Right ventricle myocardium superior (tissue), 1 donor: Measurements from ENCODE around the gene WDR77. TPM values are rescaled to one million over a fixed set of nuclear protein-coding genes. Genes with fewer than 3 reads are reported as not detected.

ENCODE experiments used
- ATAC-seq: fragments of 200-7000 bp; cut with Tn5 transposase; one replicate; pipeline ENCODE4 v1.9.1; 2020; ENCODE audit warnings: mild to moderate bottlenecking; ENCODE audit not compliant: poor library complexity
- DNase-seq: peaks from one replicate; pipeline ENCODE4 v3.0.0-alpha.2; 2020
- intact Hi-C: fragments of 100-400 bp; cut with DNase I; formaldehyde crosslinking; loops from one replicate; pipeline ENCODE4 v1.11.2; 2022
- total RNA-seq: library from RNA; stranded (reverse); fragmentation: NEBNext Ultra II Directional; extraction: Animal tissue kit (Norgen Biotek cat#: 25700); gene quantifications from one replicate; pipeline ENCODE4 v1.2.1, GENCODE V29; 2021
- donor health status: DM: no; HTN: yes; CAD: no; lungs with severe emphysema.

WDR77 gene
- total RNA-seq, 1 donor from 2014 or later = 25.4 TPM

DNA sequence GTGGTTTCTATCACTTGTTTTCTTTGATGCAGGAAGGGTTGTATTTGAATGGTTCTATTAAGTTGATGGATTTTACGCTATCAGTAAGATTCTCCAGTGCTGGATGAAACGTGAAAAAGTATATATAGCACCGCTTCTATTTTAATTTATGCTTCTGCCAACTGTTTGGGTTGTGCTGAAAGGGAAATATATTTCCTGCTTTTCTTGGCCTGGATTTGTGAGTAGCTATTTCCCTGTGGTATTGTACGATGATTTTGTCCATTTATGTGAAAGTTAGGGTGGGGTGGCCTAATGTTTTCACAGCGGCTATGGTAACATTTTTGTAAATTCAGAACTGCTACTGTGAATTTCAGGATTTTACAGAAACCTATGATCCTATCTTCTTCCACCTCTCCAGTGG lies 25.1 kb upstream of the WDR77 start:
- ATAC-seq (peak; percentile 29), DNase-seq (no peak)
- intact Hi-C loops = no loop called here

DNA sequence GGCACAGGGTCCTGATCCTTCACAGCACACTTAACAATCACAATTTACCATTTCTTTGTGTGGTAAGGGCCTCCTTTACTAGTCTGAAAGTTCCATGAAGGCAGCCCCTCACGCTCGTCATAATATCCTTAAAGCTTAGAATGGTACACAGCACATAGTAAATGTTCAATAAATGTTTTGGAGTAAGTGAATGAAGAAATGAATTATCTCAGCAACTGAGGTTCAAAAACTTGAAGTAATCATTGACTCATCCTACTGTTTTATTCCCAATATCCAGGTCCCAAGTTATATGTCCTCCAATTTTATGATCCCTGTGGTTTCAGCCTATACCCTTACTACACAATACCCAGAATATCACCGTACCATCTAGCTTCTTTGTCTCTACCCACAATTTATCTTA lies 22.5 kb upstream of the WDR77 start:
- intact Hi-C loops = no loop called here
- no peak for ATAC-seq
- DNase-seq = no peak

- ATAC-seq = peak; percentile 51
- intact Hi-C loops = no loop called here
- DNase-seq = peak; percentile 48
These were observed 22.0 kb upstream of the WDR77 start for GRCh38 chr1:111471012-111471411.

GRCh38 chr1:111470596-111470995 lies 21.5 kb upstream of the WDR77 start:
- intact Hi-C loops = no loop called here
- DNase-seq = no peak
- no peak for ATAC-seq

DNA sequence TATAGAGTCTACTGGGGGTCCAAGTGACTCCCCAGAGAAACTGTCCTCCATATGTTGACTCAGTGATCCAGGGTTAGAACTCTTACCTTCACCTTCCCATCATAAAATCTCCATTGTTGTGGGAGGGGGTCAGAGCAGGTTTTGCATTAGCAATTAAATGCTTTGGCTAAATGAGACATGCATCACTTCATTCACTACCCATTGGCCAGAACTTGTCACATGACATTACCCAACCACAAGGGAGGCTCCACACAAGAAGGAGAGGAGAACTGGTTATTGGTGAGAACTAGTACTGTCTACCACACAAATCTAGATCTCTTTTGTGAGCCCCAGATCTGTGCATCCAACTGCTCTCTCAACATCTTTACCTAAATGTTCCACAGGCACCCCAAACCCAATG lies 20.5 kb upstream of the WDR77 start:
- ATAC-seq = no peak
- intact Hi-C loops = no loop called here
- no peak for DNase-seq

DNA sequence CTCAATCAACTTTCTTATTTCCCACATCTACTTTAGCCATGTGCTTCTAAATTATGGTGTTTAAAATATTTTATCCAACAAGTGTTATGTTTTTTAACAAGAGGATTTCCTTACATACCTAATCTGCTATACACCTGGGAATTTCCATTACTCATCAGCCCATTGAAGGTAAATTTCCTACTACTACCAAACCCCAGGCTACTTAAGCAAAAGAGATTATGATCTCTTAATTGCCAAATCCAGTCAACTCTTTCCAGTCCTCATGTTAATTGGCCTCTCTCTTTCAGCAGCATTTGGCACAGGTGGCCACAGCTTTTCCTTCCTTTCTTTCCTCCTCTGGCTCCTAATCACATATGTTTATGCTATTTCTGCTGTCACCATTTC lies 19.7 kb upstream of the WDR77 start:
- DNase-seq (no peak), ATAC-seq (no peak)
- intact Hi-C loops = no loop called here

GRCh38 chr1:111467865-111468716 lies 19.0 kb upstream of the WDR77 start:
- DNase-seq = no peak
- ATAC-seq = no peak
- intact Hi-C loops = no loop called here

DNA sequence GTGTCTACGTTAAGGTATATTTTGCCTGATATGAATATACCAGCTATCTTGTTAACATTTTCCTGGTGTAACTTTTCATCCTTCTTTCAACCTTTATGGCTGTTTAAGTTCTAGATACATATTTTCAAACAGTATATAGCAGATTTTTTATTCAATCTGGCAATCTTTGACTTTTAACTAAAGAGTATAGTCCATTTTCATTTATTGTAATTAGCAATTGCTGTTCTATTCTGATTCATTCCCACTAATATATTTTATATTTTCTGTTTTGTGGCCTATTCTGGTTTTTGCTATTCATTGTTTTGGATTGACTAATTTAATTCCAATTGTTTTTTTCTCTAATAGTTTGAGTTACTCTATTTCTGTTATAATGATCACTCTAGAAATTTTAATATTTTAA lies 17.4 kb upstream of the WDR77 start:
- intact Hi-C loops = no loop called here
- ATAC-seq = no peak
- no peak for DNase-seq

DNA sequence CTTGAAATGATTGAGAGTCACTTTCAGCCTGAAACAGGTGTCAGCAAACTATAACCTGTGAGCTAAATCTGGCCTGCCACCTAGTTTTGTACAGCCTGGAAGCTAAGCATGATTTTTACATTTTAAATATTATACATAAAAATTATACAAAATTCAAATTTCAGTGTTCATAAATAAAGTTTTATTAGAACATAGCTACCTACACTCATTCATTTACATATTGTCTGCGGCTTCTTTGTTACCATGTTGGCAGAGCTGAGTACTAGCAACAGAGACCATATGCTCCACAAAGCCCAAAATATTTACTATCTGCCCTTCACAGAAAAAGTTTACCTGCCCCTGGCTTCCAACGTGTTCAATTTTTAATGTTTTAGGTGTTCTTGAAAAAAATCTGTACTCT lies 16.7 kb upstream of the WDR77 start:
- ATAC-seq (no peak), DNase-seq (no peak)
- intact Hi-C loops = no loop called here

- DNase-seq (no peak), ATAC-seq (no peak)
- intact Hi-C loops = no loop called here
These were observed 14.1 kb upstream of the WDR77 start for GRCh38 chr1:111463029-111463683.

GRCh38 chr1:111462370-111463028 lies 13.4 kb upstream of the WDR77 start:
- intact Hi-C loops = no loop called here
- DNase-seq (no peak), ATAC-seq (no peak)

DNA sequence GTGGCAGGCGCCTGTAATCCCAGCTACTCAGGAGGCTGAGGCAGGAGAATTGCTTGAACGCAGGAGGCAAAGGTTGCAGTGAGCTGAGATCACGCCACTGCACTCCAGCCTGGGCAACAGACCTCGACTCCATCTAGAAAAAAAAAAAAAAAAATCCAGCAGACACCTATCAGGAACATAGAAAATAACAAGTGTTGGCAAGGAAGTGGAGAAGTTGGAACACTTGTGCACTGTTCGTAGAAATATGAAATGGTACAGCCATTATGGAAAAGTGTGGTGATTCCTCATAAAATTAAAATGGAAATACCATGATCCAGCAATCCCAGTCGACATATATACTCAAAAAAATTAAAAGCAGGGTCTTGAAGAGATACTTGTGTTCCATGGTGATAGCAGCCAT lies 12.7 kb upstream of the WDR77 start:
- no peak for ATAC-seq
- intact Hi-C loops = no loop called here
- DNase-seq = no peak

- no peak for DNase-seq
- ATAC-seq = no peak
These were observed 6.6 kb upstream of the WDR77 start for GRCh38 chr1:111455642-111456031.

GRCh38 chr1:111454859-111455641 lies 6.0 kb upstream of the WDR77 start:
- ATAC-seq (no peak), DNase-seq (no peak)
- intact Hi-C loops = no loop called here

More at GRCh38 chr1:111455642-111456031, 6.6 kb upstream of the WDR77 start:
- intact Hi-C loops = no loop called here

GRCh38 chr1:111453706-111454105 lies 4.7 kb upstream of the WDR77 start:
- ATAC-seq (no peak), DNase-seq (no peak)
- intact Hi-C loops = no loop called here

GRCh38 chr1:111452581-111452980 lies 3.5 kb upstream of the WDR77 start:
- no peak for DNase-seq
- intact Hi-C loops = no loop called here
- no peak for ATAC-seq

DNA sequence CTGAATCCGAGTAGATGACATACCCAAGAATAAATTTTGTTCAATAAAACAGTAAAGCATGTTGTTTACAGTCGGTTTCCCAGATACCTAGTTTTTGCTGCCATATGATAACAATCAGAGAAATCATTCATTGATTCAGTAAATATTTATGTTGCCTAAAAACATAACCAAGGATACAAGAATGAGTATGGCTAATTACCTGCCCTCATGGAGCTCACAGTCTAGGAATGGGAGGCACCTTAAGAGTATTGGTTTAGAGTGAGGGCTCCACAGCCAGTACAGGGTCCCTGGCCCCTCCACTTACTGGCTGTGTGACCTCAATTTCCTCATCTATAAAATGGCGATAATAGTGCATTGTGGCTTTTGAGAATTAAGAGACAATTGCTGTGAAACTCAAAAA lies 1.1 kb upstream of the WDR77 start:
- ATAC-seq (no peak), DNase-seq (no peak)
- intact Hi-C loops = no loop called here

- ATAC-seq (no peak), DNase-seq (no peak)
- intact Hi-C loops = no loop called here
These were observed 604 bp upstream of the WDR77 start for GRCh38 chr1:111449703-111450017.

DNA sequence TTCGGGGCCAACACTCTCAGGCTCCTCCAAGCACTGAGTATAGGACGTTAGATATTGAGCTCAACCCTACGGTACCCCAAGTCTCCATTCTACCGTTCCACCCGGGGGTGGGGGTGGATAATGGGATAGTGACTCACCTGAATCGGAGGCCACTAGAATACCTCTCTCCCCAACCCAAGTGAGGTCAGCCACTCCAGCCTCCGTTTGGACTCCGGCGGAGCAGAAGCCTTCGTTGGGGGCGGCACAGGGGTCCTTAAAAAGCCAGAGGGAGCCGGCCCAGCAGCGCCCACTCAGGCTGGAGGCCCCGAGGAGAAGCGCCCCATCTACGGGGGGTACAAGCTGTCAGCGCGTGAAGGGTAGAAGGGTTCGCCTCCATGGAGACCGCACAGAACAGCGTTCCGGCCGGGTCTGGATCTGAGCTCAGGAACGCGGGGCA lies 556 bp downstream of the WDR77 start:
- DNase-seq = no peak
- intact Hi-C loops = no loop called here
- ATAC-seq = peak; percentile 3
